ENCODE measurements around the gene APPBP2.

The APPBP2 gene

GRCh38 chr17:60412701-60413100 is 113.3 kb downstream of the APPBP2 start:
- no peak for DNase-seq (ENCODE audit: low read depth)
- TF ChIP-seq CTCF (IDR thresholded peaks at IDR 0.05; ENCODE audit: low read depth, low read length) (no peak), POLR2A (IDR thresholded peaks at IDR 0.05; ENCODE audit: extremely low read depth, insufficient read length) (no peak), MYC (IDR thresholded peaks at IDR 0.05; ENCODE audit: low read depth, low read length) (no peak), MAX (IDR thresholded peaks at IDR 0.05; ENCODE audit: low read depth, low read length) (no peak)
- H3K4me3 ChIP-seq (ENCODE audit: low read depth, low read length): no peak overlapping the region

- no peak overlapping the region for H3K4me3 ChIP-seq (ENCODE audit: low read depth, low read length)
- TF ChIP-seq MAX (IDR thresholded peaks at IDR 0.05; ENCODE audit: low read depth, low read length): no peak
- no peak for TF ChIP-seq CTCF (IDR thresholded peaks at IDR 0.05; ENCODE audit: low read depth, low read length)
- no peak for TF ChIP-seq MYC (IDR thresholded peaks at IDR 0.05; ENCODE audit: low read depth, low read length)
- TF ChIP-seq POLR2A (IDR thresholded peaks at IDR 0.05; ENCODE audit: extremely low read depth, insufficient read length): no peak
Observed at GRCh38 chr17:60410001-60410400, 116.0 kb downstream of the APPBP2 start.

GRCh38 chr17:60406887-60407286 is 119.2 kb downstream of the APPBP2 start:
- no peak overlapping the region for H3K4me3 ChIP-seq (ENCODE audit: low read depth, low read length)
- TF ChIP-seq MYC (IDR thresholded peaks at IDR 0.05; ENCODE audit: low read depth, low read length): no peak
- TF ChIP-seq CTCF (IDR thresholded peaks at IDR 0.05; ENCODE audit: low read depth, low read length): no peak
- no peak for TF ChIP-seq MAX (IDR thresholded peaks at IDR 0.05; ENCODE audit: low read depth, low read length)
- no peak for TF ChIP-seq POLR2A (IDR thresholded peaks at IDR 0.05; ENCODE audit: extremely low read depth, insufficient read length)
- no peak for DNase-seq (ENCODE audit: low read depth)

More at GRCh38 chr17:60410001-60410400, 116.0 kb downstream of the APPBP2 start:
- no peak for DNase-seq (ENCODE audit: low read depth)

GRCh38 chr17:60403962-60404361 is 122.1 kb downstream of the APPBP2 start:
- TF ChIP-seq CTCF (IDR thresholded peaks at IDR 0.05; ENCODE audit: low read depth, low read length) (no peak), POLR2A (IDR thresholded peaks at IDR 0.05; ENCODE audit: extremely low read depth, insufficient read length) (no peak), MYC (IDR thresholded peaks at IDR 0.05; ENCODE audit: low read depth, low read length) (no peak), MAX (IDR thresholded peaks at IDR 0.05; ENCODE audit: low read depth, low read length) (no peak)
- DNase-seq (ENCODE audit: low read depth): no peak
- no peak overlapping the region for H3K4me3 ChIP-seq (ENCODE audit: low read depth, low read length)

- TF ChIP-seq MYC (IDR thresholded peaks at IDR 0.05; ENCODE audit: low read depth, low read length): no peak
- no peak for TF ChIP-seq CTCF (IDR thresholded peaks at IDR 0.05; ENCODE audit: low read depth, low read length)
- TF ChIP-seq POLR2A (IDR thresholded peaks at IDR 0.05; ENCODE audit: extremely low read depth, insufficient read length): no peak
- TF ChIP-seq MAX (IDR thresholded peaks at IDR 0.05; ENCODE audit: low read depth, low read length): no peak
- DNase-seq (ENCODE audit: low read depth): no peak
- no peak overlapping the region for H3K4me3 ChIP-seq (ENCODE audit: low read depth, low read length)
Observed at GRCh38 chr17:60403523-60403810, 122.6 kb downstream of the APPBP2 start.

- no peak for DNase-seq (ENCODE audit: low read depth)
- H3K4me3 ChIP-seq (ENCODE audit: low read depth, low read length): no peak overlapping the region
- TF ChIP-seq CTCF (IDR thresholded peaks at IDR 0.05; ENCODE audit: low read depth, low read length) (no peak), POLR2A (IDR thresholded peaks at IDR 0.05; ENCODE audit: extremely low read depth, insufficient read length) (no peak), MAX (IDR thresholded peaks at IDR 0.05; ENCODE audit: low read depth, low read length) (no peak), MYC (IDR thresholded peaks at IDR 0.05; ENCODE audit: low read depth, low read length) (no peak)
Observed at GRCh38 chr17:60401819-60402218, 124.2 kb downstream of the APPBP2 start.

Data from NB4 (cell line).